IMR-90 (cell line): Measurements from ENCODE around the gene ZDHHC7. TPM values are rescaled to one million over a fixed set of nuclear protein-coding genes. Genes with fewer than 3 reads are reported as not detected.

Experiments used
- ATAC-seq: fragments of 200-7000 bp; cut with Tn5 transposase; 2 replicates; pipeline ENCODE4 v1.9.1; 2020; ENCODE audit warnings: low read depth, mild to moderate bottlenecking, moderate library complexity
- BruUV-seq: library from RNA; stranded (reverse); fragments of 400-500 nt; replicated peaks from 2 replicates; lab custom pipeline; 2021; lab: Mats Ljungman, UMichigan
- CTCF ChIA-PET: fragments of 300-600 bp; formaldehyde crosslinking; extraction: SDS; loops from one replicate; lab custom pipeline; 2021; ENCODE audit warnings: antibody characterized with exemption; lab: Yijun Ruan, JAX
- POLR2A ChIA-PET: fragments of 300-600 bp; sonication (Branson Sonifier 250); formaldehyde crosslinking; loops from one replicate; lab custom pipeline; 2022; ENCODE audit warnings: antibody characterized with exemption; ENCODE audit not compliant: unreplicated experiment; lab: Charles Lee
- DNase-seq: peaks from one replicate; pipeline ENCODE4 v3.0.0; 2013
- H2AFZ ChIP-seq: replicated peaks from 2 replicates; pipeline ENCODE3; 2013; ENCODE audit warnings: low read length, mild to moderate bottlenecking; ENCODE audit not compliant: poor library complexity
- H2AK5ac ChIP-seq: 2 replicates; pipeline ENCODE4 v1.6.1; 2013; ENCODE audit warnings: low read depth, low read length, inconsistent platforms
- H2AK9ac ChIP-seq: replicated peaks from 2 replicates; pipeline ENCODE3; 2013; ENCODE audit warnings: mild to moderate bottlenecking, low read depth, low read length, moderate library complexity; ENCODE audit not compliant: poor library complexity
- H2BK120ac ChIP-seq: 2 replicates; pipeline ENCODE4 v1.6.1; 2013; ENCODE audit warnings: low read depth, low read length, inconsistent platforms
- H2BK15ac ChIP-seq: 3 replicates; pipeline ENCODE4 v1.6.1; 2013; ENCODE audit warnings: low read depth, low read length, inconsistent platforms
- H2BK20ac ChIP-seq: 2 replicates; pipeline ENCODE4 v1.6.1; 2013; ENCODE audit warnings: low read depth, mild to moderate bottlenecking, inconsistent platforms, low read length, moderate library complexity
- H2BK5ac ChIP-seq: 2 replicates; pipeline ENCODE4 v1.6.1; 2013; ENCODE audit warnings: mild to moderate bottlenecking, low read depth, low read length, inconsistent platforms; ENCODE audit not compliant: poor library complexity, severe bottlenecking
- H3K14ac ChIP-seq: replicated peaks from 2 replicates; pipeline ENCODE4 v1.6.1; 2013; ENCODE audit warnings: low read depth, low read length, inconsistent platforms
- H3K18ac ChIP-seq: 2 replicates; pipeline ENCODE4 v1.6.1; 2013; ENCODE audit warnings: low read depth, low read length, control low read depth
- H3K23ac ChIP-seq: 2 replicates; pipeline ENCODE4 v1.6.1; 2013; ENCODE audit warnings: low read depth, low read length, inconsistent platforms
- H3K27ac ChIP-seq: 2 replicates; pipeline ENCODE4 v1.5.1; 2013; ENCODE audit warnings: mild to moderate bottlenecking, control low read depth, low read length; ENCODE audit not compliant: insufficient read depth
- H3K27me3 ChIP-seq: 2 replicates; pipeline ENCODE4 v1.6.1; 2013; ENCODE audit warnings: low read length; ENCODE audit not compliant: control insufficient read depth, insufficient read depth
- H3K36me3 ChIP-seq: 2 replicates; pipeline ENCODE4 v1.6.1; 2013; ENCODE audit warnings: low read length, mixed read lengths; ENCODE audit not compliant: control insufficient read depth, insufficient read depth
- H3K4ac ChIP-seq: 2 replicates; pipeline ENCODE4 v1.6.1; 2013; ENCODE audit warnings: low read depth, low read length, inconsistent platforms
- H3K4me1 ChIP-seq: 2 replicates; pipeline ENCODE4 v1.6.1; 2013; ENCODE audit warnings: low read length, mixed read lengths; ENCODE audit not compliant: control insufficient read depth, insufficient read depth
- H3K4me2 ChIP-seq: 2 replicates; pipeline ENCODE4 v1.6.1; 2013; ENCODE audit warnings: low read depth, mild to moderate bottlenecking, control low read depth, low read length, moderate library complexity
- H3K4me3 ChIP-seq: 2 replicates; pipeline ENCODE4 v1.5.1; 2013; ENCODE audit warnings: low read depth, mild to moderate bottlenecking, control low read depth, low read length, moderate library complexity; ENCODE audit not compliant: insufficient read depth
- H3K56ac ChIP-seq: 2 replicates; pipeline ENCODE4 v1.6.1; 2013; ENCODE audit warnings: low read length, inconsistent platforms; ENCODE audit not compliant: insufficient read depth; ENCODE audit errors: extremely low read depth
- H3K79me1 ChIP-seq, 2 experiments: 2 replicates each; pipeline ENCODE4 v1.6.1; 2013; ENCODE audit warnings: low read length in 2 of 2, inconsistent platforms in 1 of 2, low read depth in 1 of 2
- H3K9ac ChIP-seq: 2 replicates; pipeline ENCODE4 v1.6.1; 2013; ENCODE audit warnings: low read depth, low read length, control low read depth
- H3K9me1 ChIP-seq: 2 replicates; pipeline ENCODE4 v1.6.1; 2013; ENCODE audit warnings: low read length, inconsistent platforms; ENCODE audit not compliant: insufficient read depth
- H3K9me3 ChIP-seq: 2 replicates; pipeline ENCODE4 v1.6.1; 2013; ENCODE audit warnings: low read length; ENCODE audit not compliant: control insufficient read depth, insufficient read depth
- H4K20me1 ChIP-seq: 2 replicates; pipeline ENCODE4 v1.6.1; 2013; ENCODE audit warnings: low read length, inconsistent platforms; ENCODE audit not compliant: insufficient read depth
- H4K5ac ChIP-seq: 2 replicates; pipeline ENCODE4 v1.6.1; 2013; ENCODE audit warnings: mild to moderate bottlenecking, low read depth, low read length, control low read depth
- H4K8ac ChIP-seq, 2 experiments: 2 replicates each; pipeline ENCODE4 v1.6.1; 2013; ENCODE audit warnings: low read depth in 2 of 2, low read length in 2 of 2, control low read depth in 1 of 2, inconsistent platforms in 1 of 2
- H4K91ac ChIP-seq: 2 replicates; pipeline ENCODE4 v1.6.1; 2013; ENCODE audit warnings: low read depth, low read length, inconsistent platforms; ENCODE audit not compliant: insufficient read depth
- BHLHE40 ChIP-seq: fragments of 150-350 bp; IDR thresholded peaks from 2 replicates; pipeline ENCODE4 v1.6.1; 2016; ENCODE audit warnings: mild to moderate bottlenecking, low read depth, low read length
- CHD1 ChIP-seq: IDR thresholded peaks from 2 replicates; pipeline ENCODE4 v1.6.1; 2012; ENCODE audit warnings: low read depth, low read length, improper control_type of control experiment
- FOS ChIP-seq: fragments of 150-350 bp; IDR thresholded peaks from 2 replicates; pipeline ENCODE4 v1.6.1; 2016; ENCODE audit warnings: low read depth, low read length
- MAFK ChIP-seq: IDR thresholded peaks from 2 replicates; pipeline ENCODE4 v1.6.1; 2012; ENCODE audit warnings: low read depth, low read length, improper control_type of control experiment
- MAZ ChIP-seq: IDR thresholded peaks from 2 replicates; pipeline ENCODE4 v1.6.1; 2012; ENCODE audit warnings: low read depth, mild to moderate bottlenecking, low read length, improper control_type of control experiment, moderate library complexity, borderline replicate concordance
- MXI1 ChIP-seq: IDR thresholded peaks from 2 replicates; pipeline ENCODE4 v1.6.1; 2012; ENCODE audit warnings: low read depth, mild to moderate bottlenecking, low read length, moderate library complexity, borderline replicate concordance
- NFE2L2 ChIP-seq: fragments of 150-350 bp; IDR thresholded peaks from 2 replicates; pipeline ENCODE4 v1.6.1; 2016; ENCODE audit warnings: low read depth, mild to moderate bottlenecking, low read length
- RFX5 ChIP-seq: IDR thresholded peaks from 2 replicates; pipeline ENCODE4 v1.8.0; 2012; ENCODE audit warnings: low read depth, mild to moderate bottlenecking, low read length, moderate library complexity
- WGBS, 2 experiments: methylation state at CpG; one replicate each; pipeline versions ENCODE4 v1.1.5 to v1.1.7; 2013; ENCODE audit warnings: missing lambda C conversion rate in 2 of 2; ENCODE audit not compliant: insufficient read length in 1 of 2; ENCODE audit errors: extremely low coverage in 2 of 2; 5-methylcytosine and 5-hydroxymethylcytosine counted together
- dilution Hi-C: fragments of 300-500 bp; cut with HindIII; formaldehyde crosslinking; loops from one replicate; pipeline ENCODE4 v1.14.3; 2018; ENCODE audit warnings: low sequenced_read_pairs; ENCODE audit not compliant: unreplicated experiment
- in situ Hi-C: fragments of 300-500 bp; cut with MboI; formaldehyde crosslinking; loops from 3 replicates; pipeline ENCODE4 v1.14.3; 2019; ENCODE audit warnings: low sequenced_read_pairs, inconsistent platforms, mixed read lengths
- intact Hi-C: fragments of 100-400 bp; cut with micrococcal nuclease; formaldehyde crosslinking; loops from 2 replicates; pipeline ENCODE4 v1.10.0; 2022
- polyA plus RNA-seq, 3 experiments: library from polyadenylated mRNA; depleted of rRNA; stranded (reverse); fragments of >200 nt; gene quantifications; 2 replicates each; pipeline ENCODE4 v1.2.3, GENCODE V29; 2012; ENCODE audit warnings: low replicate concordance in 1 of 3
- total RNA-seq: library from RNA; depleted of rRNA; stranded (reverse); fragments of >200 nt; gene quantifications from 2 replicates; pipeline ENCODE4 v1.2.3, GENCODE V29; 2012
- TF ChIP-seq, protein P1 (sequence below): fragments of 150-350 bp; IDR thresholded peaks from 2 replicates; pipeline ENCODE4 v1.6.1; 2017; ENCODE audit warnings: mild to moderate bottlenecking, antibody characterized with exemption, low read length, low read depth

Gene ZDHHC7
- total and polyA plus RNA-seq, 2 of the 4 experiments (the other 2 are of a cell fraction) = 80.1 to 97.1 TPM

DNA sequence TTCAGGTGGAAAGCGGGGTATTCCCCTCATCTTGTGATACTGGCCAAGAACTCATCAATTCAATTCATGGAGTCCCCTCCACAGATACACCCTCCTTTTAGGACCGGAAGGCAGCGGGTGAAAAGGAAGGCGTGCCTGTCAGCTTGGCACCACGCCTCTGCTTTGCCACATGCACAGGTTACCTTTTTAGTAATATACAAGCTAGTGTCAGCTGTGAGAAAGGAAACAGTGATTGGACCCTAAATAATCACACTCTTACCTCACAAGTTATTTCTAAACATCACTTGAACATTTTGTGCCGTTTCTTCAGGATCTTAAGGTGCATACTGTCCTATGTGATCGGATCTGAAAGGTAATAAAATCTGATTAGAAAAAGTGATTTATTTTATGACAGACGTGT is 15.7 kb downstream of the ZDHHC7 start:
- 100% methylated on average over 1 of the region's 8 CpGs; no CpG with 5 or more reads in 1 of the 2 experiments for WGBS, 2 experiments
- Histone ChIP-seq H3K79me1 (peaks cover 27 to 63% of the 10 kb centered on the region in 2 experiments), H2BK20ac (peak overlapping the region; percentile 95), H4K20me1 (peaks cover 2% of the 10 kb centered on the region), H4K5ac (peak overlapping the region; percentile 70), H2AFZ (no peak overlapping the region), H3K9me3 (no peaks in the 10 kb centered on the region), H3K27ac (peak overlapping the region; percentile 77), H2BK120ac (peak overlapping the region; percentile 93), H3K9me1 (peaks cover 19% of the 10 kb centered on the region), H3K4me1 (peaks cover 43% of the 10 kb centered on the region), H3K9ac (0 out of 2 replicates have a peak overlapping the region, but pooled peaks have one; percentile 2), H2AK9ac (peak overlapping the region; percentile 31), H3K4ac (peak overlapping the region; percentile 86), H3K36me3 (peaks cover 26% of the 10 kb centered on the region), H3K18ac (peak overlapping the region; percentile 78), H3K4me2 (no peak overlapping the region), H3K23ac (peak overlapping the region; percentile 79), H3K56ac (peak overlapping the region; percentile 39; the same call in 1 of the 2 replicates), H2AK5ac (peak overlapping the region; percentile 99), H3K4me3 (no peak overlapping the region), H2BK5ac (peak overlapping the region; percentile 98), H2BK15ac (peak overlapping the region; percentile 93), H4K8ac (peak overlapping the region; percentile 25 to 95; a peak in 3 of 4 replicates), H3K14ac (peak overlapping the region; percentile 86), H3K27me3 (no peaks in the 10 kb centered on the region), H4K91ac (peak overlapping the region; percentile 89)
- dilution Hi-C loops = no loop called here
- ATAC-seq (no peak), DNase-seq (no peak)
- CTCF ChIA-PET = no interaction called here
- no TSS peak for BruUV-seq
- POLR2A ChIA-PET = no interaction called here
- in situ Hi-C loops = no loop called here
- intact Hi-C loops = no loop called here
- no peak for TF ChIP-seq MAZ
- no peak for TF ChIP-seq NFE2L2
- TF ChIP-seq MXI1 = no peak
- TF ChIP-seq CHD1 = no peak
- no peak for TF ChIP-seq MAFK
- TF ChIP-seq BHLHE40 = no peak
- TF ChIP-seq, protein P1, sequence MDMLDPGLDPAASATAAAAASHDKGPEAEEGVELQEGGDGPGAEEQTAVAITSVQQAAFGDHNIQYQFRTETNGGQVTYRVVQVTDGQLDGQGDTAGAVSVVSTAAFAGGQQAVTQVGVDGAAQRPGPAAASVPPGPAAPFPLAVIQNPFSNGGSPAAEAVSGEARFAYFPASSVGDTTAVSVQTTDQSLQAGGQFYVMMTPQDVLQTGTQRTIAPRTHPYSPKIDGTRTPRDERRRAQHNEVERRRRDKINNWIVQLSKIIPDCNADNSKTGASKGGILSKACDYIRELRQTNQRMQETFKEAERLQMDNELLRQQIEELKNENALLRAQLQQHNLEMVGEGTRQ = no peak
- no peak for TF ChIP-seq FOS
- no peak for TF ChIP-seq RFX5
